IMR-90 (cell line): ENCODE measurements around the gene PDXK. TPM values are rescaled to one million over a fixed set of nuclear protein-coding genes. Genes with fewer than 3 reads are reported as not detected.

Experiments used
- ATAC-seq: fragments of 200-7000 bp; cut with Tn5 transposase; 2 replicates; pipeline ENCODE4 v1.9.1; 2020; ENCODE audit warnings: low read depth, mild to moderate bottlenecking, moderate library complexity
- BruUV-seq: library from RNA; stranded (reverse); fragments of 400-500 nt; replicated peaks from 2 replicates; lab custom pipeline; 2021; lab: Mats Ljungman, UMichigan
- CTCF ChIA-PET: fragments of 300-600 bp; formaldehyde crosslinking; extraction: SDS; loops from one replicate; lab custom pipeline; 2021; ENCODE audit warnings: antibody characterized with exemption; lab: Yijun Ruan, JAX
- POLR2A ChIA-PET: fragments of 300-600 bp; sonication (Branson Sonifier 250); formaldehyde crosslinking; loops from one replicate; lab custom pipeline; 2022; ENCODE audit warnings: antibody characterized with exemption; ENCODE audit not compliant: unreplicated experiment; lab: Charles Lee
- DNase-seq: peaks from one replicate; pipeline ENCODE4 v3.0.0; 2013
- H2AFZ ChIP-seq: replicated peaks from 2 replicates; pipeline ENCODE3; 2013; ENCODE audit warnings: low read length, mild to moderate bottlenecking; ENCODE audit not compliant: poor library complexity
- H2AK5ac ChIP-seq: 2 replicates; pipeline ENCODE4 v1.6.1; 2013; ENCODE audit warnings: low read depth, low read length, inconsistent platforms
- H2AK9ac ChIP-seq: replicated peaks from 2 replicates; pipeline ENCODE3; 2013; ENCODE audit warnings: mild to moderate bottlenecking, low read depth, low read length, moderate library complexity; ENCODE audit not compliant: poor library complexity
- H2BK120ac ChIP-seq: 2 replicates; pipeline ENCODE4 v1.6.1; 2013; ENCODE audit warnings: low read depth, low read length, inconsistent platforms
- H2BK15ac ChIP-seq: 3 replicates; pipeline ENCODE4 v1.6.1; 2013; ENCODE audit warnings: low read depth, low read length, inconsistent platforms
- H2BK20ac ChIP-seq: 2 replicates; pipeline ENCODE4 v1.6.1; 2013; ENCODE audit warnings: low read depth, mild to moderate bottlenecking, inconsistent platforms, low read length, moderate library complexity
- H2BK5ac ChIP-seq: 2 replicates; pipeline ENCODE4 v1.6.1; 2013; ENCODE audit warnings: mild to moderate bottlenecking, low read depth, low read length, inconsistent platforms; ENCODE audit not compliant: poor library complexity, severe bottlenecking
- H3K14ac ChIP-seq: replicated peaks from 2 replicates; pipeline ENCODE4 v1.6.1; 2013; ENCODE audit warnings: low read depth, low read length, inconsistent platforms
- H3K18ac ChIP-seq: 2 replicates; pipeline ENCODE4 v1.6.1; 2013; ENCODE audit warnings: low read depth, low read length, control low read depth
- H3K23ac ChIP-seq: 2 replicates; pipeline ENCODE4 v1.6.1; 2013; ENCODE audit warnings: low read depth, low read length, inconsistent platforms
- H3K27ac ChIP-seq: 2 replicates; pipeline ENCODE4 v1.5.1; 2013; ENCODE audit warnings: mild to moderate bottlenecking, control low read depth, low read length; ENCODE audit not compliant: insufficient read depth
- H3K27me3 ChIP-seq: 2 replicates; pipeline ENCODE4 v1.6.1; 2013; ENCODE audit warnings: low read length; ENCODE audit not compliant: control insufficient read depth, insufficient read depth
- H3K36me3 ChIP-seq: 2 replicates; pipeline ENCODE4 v1.6.1; 2013; ENCODE audit warnings: low read length, mixed read lengths; ENCODE audit not compliant: control insufficient read depth, insufficient read depth
- H3K4ac ChIP-seq: 2 replicates; pipeline ENCODE4 v1.6.1; 2013; ENCODE audit warnings: low read depth, low read length, inconsistent platforms
- H3K4me1 ChIP-seq: 2 replicates; pipeline ENCODE4 v1.6.1; 2013; ENCODE audit warnings: low read length, mixed read lengths; ENCODE audit not compliant: control insufficient read depth, insufficient read depth
- H3K4me2 ChIP-seq: 2 replicates; pipeline ENCODE4 v1.6.1; 2013; ENCODE audit warnings: low read depth, mild to moderate bottlenecking, control low read depth, low read length, moderate library complexity
- H3K4me3 ChIP-seq: 2 replicates; pipeline ENCODE4 v1.5.1; 2013; ENCODE audit warnings: low read depth, mild to moderate bottlenecking, control low read depth, low read length, moderate library complexity; ENCODE audit not compliant: insufficient read depth
- H3K56ac ChIP-seq: 2 replicates; pipeline ENCODE4 v1.6.1; 2013; ENCODE audit warnings: low read length, inconsistent platforms; ENCODE audit not compliant: insufficient read depth; ENCODE audit errors: extremely low read depth
- H3K79me1 ChIP-seq, 2 experiments: 2 replicates each; pipeline ENCODE4 v1.6.1; 2013; ENCODE audit warnings: low read length in 2 of 2, inconsistent platforms in 1 of 2, low read depth in 1 of 2
- H3K9ac ChIP-seq: 2 replicates; pipeline ENCODE4 v1.6.1; 2013; ENCODE audit warnings: low read depth, low read length, control low read depth
- H3K9me1 ChIP-seq: 2 replicates; pipeline ENCODE4 v1.6.1; 2013; ENCODE audit warnings: low read length, inconsistent platforms; ENCODE audit not compliant: insufficient read depth
- H3K9me3 ChIP-seq: 2 replicates; pipeline ENCODE4 v1.6.1; 2013; ENCODE audit warnings: low read length; ENCODE audit not compliant: control insufficient read depth, insufficient read depth
- H4K20me1 ChIP-seq: 2 replicates; pipeline ENCODE4 v1.6.1; 2013; ENCODE audit warnings: low read length, inconsistent platforms; ENCODE audit not compliant: insufficient read depth
- H4K5ac ChIP-seq: 2 replicates; pipeline ENCODE4 v1.6.1; 2013; ENCODE audit warnings: mild to moderate bottlenecking, low read depth, low read length, control low read depth
- H4K8ac ChIP-seq, 2 experiments: 2 replicates each; pipeline ENCODE4 v1.6.1; 2013; ENCODE audit warnings: low read depth in 2 of 2, low read length in 2 of 2, control low read depth in 1 of 2, inconsistent platforms in 1 of 2
- H4K91ac ChIP-seq: 2 replicates; pipeline ENCODE4 v1.6.1; 2013; ENCODE audit warnings: low read depth, low read length, inconsistent platforms; ENCODE audit not compliant: insufficient read depth
- CEBPB ChIP-seq: IDR thresholded peaks from 2 replicates; pipeline ENCODE4 v1.6.1; 2012; ENCODE audit warnings: low read depth, low read length, improper control_type of control experiment
- CHD1 ChIP-seq: IDR thresholded peaks from 2 replicates; pipeline ENCODE4 v1.6.1; 2012; ENCODE audit warnings: low read depth, low read length, improper control_type of control experiment
- MAFK ChIP-seq: IDR thresholded peaks from 2 replicates; pipeline ENCODE4 v1.6.1; 2012; ENCODE audit warnings: low read depth, low read length, improper control_type of control experiment
- MAZ ChIP-seq: IDR thresholded peaks from 2 replicates; pipeline ENCODE4 v1.6.1; 2012; ENCODE audit warnings: low read depth, mild to moderate bottlenecking, low read length, improper control_type of control experiment, moderate library complexity, borderline replicate concordance
- MXI1 ChIP-seq: IDR thresholded peaks from 2 replicates; pipeline ENCODE4 v1.6.1; 2012; ENCODE audit warnings: low read depth, mild to moderate bottlenecking, low read length, moderate library complexity, borderline replicate concordance
- NFE2L2 ChIP-seq: fragments of 150-350 bp; IDR thresholded peaks from 2 replicates; pipeline ENCODE4 v1.6.1; 2016; ENCODE audit warnings: low read depth, mild to moderate bottlenecking, low read length
- POLR2A ChIP-seq: IDR thresholded peaks from 2 replicates; pipeline ENCODE4 v1.6.1; 2012; ENCODE audit warnings: mild to moderate bottlenecking, low read depth, low read length
- RAD21 ChIP-seq: IDR thresholded peaks from 2 replicates; pipeline ENCODE4 v1.6.1; 2012; ENCODE audit warnings: low read length, improper control_type of control experiment
- RCOR1 ChIP-seq: IDR thresholded peaks from 2 replicates; pipeline ENCODE4 v1.6.1; 2012; ENCODE audit warnings: mild to moderate bottlenecking, low read length, improper control_type of control experiment; ENCODE audit not compliant: insufficient replicate concordance
- RFX5 ChIP-seq: IDR thresholded peaks from 2 replicates; pipeline ENCODE4 v1.8.0; 2012; ENCODE audit warnings: low read depth, mild to moderate bottlenecking, low read length, moderate library complexity
- SMC3 ChIP-seq: fragments of 150-350 bp; IDR thresholded peaks from 2 replicates; pipeline ENCODE4 v1.6.1; 2016; ENCODE audit warnings: low read depth, mild to moderate bottlenecking, antibody characterized with exemption, low read length, moderate library complexity
- USF2 ChIP-seq: fragments of 150-350 bp; IDR thresholded peaks from 2 replicates; pipeline ENCODE4 v1.6.1; 2017; ENCODE audit warnings: mild to moderate bottlenecking, antibody characterized with exemption, low read length, low read depth
- WGBS, 2 experiments: methylation state at CpG; one replicate each; pipeline versions ENCODE4 v1.1.5 to v1.1.7; 2013; ENCODE audit warnings: missing lambda C conversion rate in 2 of 2; ENCODE audit not compliant: insufficient read length in 1 of 2; ENCODE audit errors: extremely low coverage in 2 of 2; 5-methylcytosine and 5-hydroxymethylcytosine counted together
- dilution Hi-C: fragments of 300-500 bp; cut with HindIII; formaldehyde crosslinking; loops from one replicate; pipeline ENCODE4 v1.14.3; 2018; ENCODE audit warnings: low sequenced_read_pairs; ENCODE audit not compliant: unreplicated experiment
- in situ Hi-C: fragments of 300-500 bp; cut with MboI; formaldehyde crosslinking; loops from 3 replicates; pipeline ENCODE4 v1.14.3; 2019; ENCODE audit warnings: low sequenced_read_pairs, inconsistent platforms, mixed read lengths
- intact Hi-C: fragments of 100-400 bp; cut with micrococcal nuclease; formaldehyde crosslinking; loops from 2 replicates; pipeline ENCODE4 v1.10.0; 2022
- polyA plus RNA-seq, 3 experiments: library from polyadenylated mRNA; depleted of rRNA; stranded (reverse); fragments of >200 nt; gene quantifications; 2 replicates each; pipeline ENCODE4 v1.2.3, GENCODE V29; 2012; ENCODE audit warnings: low replicate concordance in 1 of 3
- total RNA-seq: library from RNA; depleted of rRNA; stranded (reverse); fragments of >200 nt; gene quantifications from 2 replicates; pipeline ENCODE4 v1.2.3, GENCODE V29; 2012
- TF ChIP-seq, protein P1 (sequence below): conservative IDR thresholded peaks from 2 replicates; pipeline ENCODE4 v1.5.1; 2012; ENCODE audit warnings: mild to moderate bottlenecking, low read depth, low read length, improper control_type of control experiment
- TF ChIP-seq, protein P2 (sequence below): fragments of 150-350 bp; IDR thresholded peaks from 2 replicates; pipeline ENCODE4 v1.6.1; 2016; ENCODE audit warnings: low read depth, mild to moderate bottlenecking, low read length, moderate library complexity, borderline replicate concordance

The PDXK gene
- total and polyA plus RNA-seq, 2 of the 4 experiments (the other 2 are of a cell fraction), result 155 to 312 TPM

DNA sequence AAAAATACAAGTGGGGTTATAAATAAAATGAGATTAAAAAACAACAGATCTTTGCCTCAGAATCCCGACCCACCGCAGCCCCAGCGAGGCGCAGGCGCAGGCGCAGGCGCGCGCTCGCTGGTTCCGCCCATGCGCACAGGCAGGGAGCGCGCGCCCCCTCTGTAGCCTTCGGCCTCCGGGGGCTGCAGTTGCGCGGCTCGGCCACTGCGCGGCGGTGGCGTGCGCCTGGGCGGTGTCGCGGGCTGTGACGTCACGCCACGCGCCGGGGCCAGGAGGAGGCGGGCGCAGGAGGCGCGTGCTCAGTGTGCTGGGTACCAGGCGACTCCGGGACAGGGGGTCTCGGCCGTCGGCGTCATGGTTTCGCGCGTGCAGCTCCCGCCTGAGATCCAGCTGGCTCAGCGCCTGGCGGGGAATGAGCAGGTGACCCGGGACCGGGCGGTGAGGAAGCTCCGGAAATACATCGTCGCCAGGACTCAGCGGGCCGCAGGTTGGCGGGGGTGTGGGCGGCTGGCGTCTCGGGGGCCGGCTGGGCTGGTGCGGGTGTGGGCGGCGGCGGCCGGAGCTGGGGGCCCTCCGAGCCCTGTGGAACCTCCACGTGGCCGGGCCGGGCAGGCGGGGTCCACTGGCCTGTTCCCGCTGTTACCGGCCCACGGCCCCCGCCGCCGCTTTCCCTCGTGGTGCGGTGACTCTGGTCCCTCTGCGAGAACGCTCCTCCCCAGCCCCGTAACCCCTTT, 70.5 kb downstream of the PDXK start, which contains the start of gene RRP1:
TSS of gene RRP1 (plus strand) at position 302 of the 734 bp plus-strand sequence. CDS start at position 355, 53 bp downstream.
- peak; percentile 78 for DNase-seq
- peaks cover 30% of the 10 kb centered on the region for H3K36me3 ChIP-seq
- H3K14ac ChIP-seq, result peak within 1 kb of the TSS; percentile 81
- peak within 1 kb of the TSS; percentile 88 for H4K91ac ChIP-seq
- ChIA-PET CTCF (interaction anchor here (1.0 kb wide), 1 partner anchor 33 kb away, joined by 4 read pairs; no protein-coding TSS in a partner anchor), POLR2A (no interaction called here)
- H2BK15ac ChIP-seq, result 0 out of 3 replicates have a peak within 1 kb of the TSS, but pooled peaks have one; percentile 34
- intact Hi-C loops (no loop called here), in situ Hi-C loops (no loop called here), dilution Hi-C loops (no loop called here)
- no peaks in the 10 kb centered on the region for H3K27me3 ChIP-seq
- peak within 1 kb of the TSS; percentile 89 for H3K4me3 ChIP-seq
- no peak within 1 kb of the TSS for H2BK20ac ChIP-seq
- 0% methylated on average over 21 of the region's 83 CpGs; no CpG with 5 or more reads in 1 of the 2 experiments for WGBS, 2 experiments
- H3K9me3 ChIP-seq, result no peaks in the 10 kb centered on the region
- H2AFZ ChIP-seq, result peak within 1 kb of the TSS; percentile 98
- H3K79me1 ChIP-seq, result peaks cover 23 to 47% of the 10 kb centered on the region in 2 experiments
- peak within 1 kb of the TSS; percentile 97 for H2AK9ac ChIP-seq
- peak within 1 kb of the TSS; percentile 43; the same call in 1 of the 2 replicates for H2BK120ac ChIP-seq
- peaks cover 10% of the 10 kb centered on the region; the same call in 1 of the 2 replicates for H4K20me1 ChIP-seq
- 0 out of 2 replicates have a peak within 1 kb of the TSS, but pooled peaks have one; percentile 46 for H3K18ac ChIP-seq
- H3K9ac ChIP-seq, result peak within 1 kb of the TSS; percentile 97
- peak within 1 kb of the TSS; percentile 90 for H2AK5ac ChIP-seq
- peak within 1 kb of the TSS; percentile 66 for H4K5ac ChIP-seq
- peak within 1 kb of the TSS; percentile 87 for H3K4ac ChIP-seq
- H3K9me1 ChIP-seq, result peaks cover 21% of the 10 kb centered on the region
- peak within 1 kb of the TSS; percentile 90 for H3K56ac ChIP-seq
- peak within 1 kb of the TSS; percentile 91 to 98; a peak in 3 of 4 replicates for H4K8ac ChIP-seq
- BruUV-seq, result no TSS peak
- peak within 1 kb of the TSS; percentile 80 for H2BK5ac ChIP-seq
- peak within 1 kb of the TSS; percentile 98 for H3K4me2 ChIP-seq
- H3K27ac ChIP-seq, result peak within 1 kb of the TSS; percentile 93
- H3K23ac ChIP-seq, result peak within 1 kb of the TSS; percentile 73
- ATAC-seq, result peak; percentile 98
- peaks cover 4% of the 10 kb centered on the region for H3K4me1 ChIP-seq
- TF ChIP-seq NFE2L2, result no peak
- TF ChIP-seq CHD1, result no peak
- TF ChIP-seq MAFK, result no peak
- TF ChIP-seq RFX5, result no peak
- peak; percentile 46 for TF ChIP-seq SMC3
- TF ChIP-seq, protein P1, sequence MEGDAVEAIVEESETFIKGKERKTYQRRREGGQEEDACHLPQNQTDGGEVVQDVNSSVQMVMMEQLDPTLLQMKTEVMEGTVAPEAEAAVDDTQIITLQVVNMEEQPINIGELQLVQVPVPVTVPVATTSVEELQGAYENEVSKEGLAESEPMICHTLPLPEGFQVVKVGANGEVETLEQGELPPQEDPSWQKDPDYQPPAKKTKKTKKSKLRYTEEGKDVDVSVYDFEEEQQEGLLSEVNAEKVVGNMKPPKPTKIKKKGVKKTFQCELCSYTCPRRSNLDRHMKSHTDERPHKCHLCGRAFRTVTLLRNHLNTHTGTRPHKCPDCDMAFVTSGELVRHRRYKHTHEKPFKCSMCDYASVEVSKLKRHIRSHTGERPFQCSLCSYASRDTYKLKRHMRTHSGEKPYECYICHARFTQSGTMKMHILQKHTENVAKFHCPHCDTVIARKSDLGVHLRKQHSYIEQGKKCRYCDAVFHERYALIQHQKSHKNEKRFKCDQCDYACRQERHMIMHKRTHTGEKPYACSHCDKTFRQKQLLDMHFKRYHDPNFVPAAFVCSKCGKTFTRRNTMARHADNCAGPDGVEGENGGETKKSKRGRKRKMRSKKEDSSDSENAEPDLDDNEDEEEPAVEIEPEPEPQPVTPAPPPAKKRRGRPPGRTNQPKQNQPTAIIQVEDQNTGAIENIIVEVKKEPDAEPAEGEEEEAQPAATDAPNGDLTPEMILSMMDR, result peak; percentile 100
- TF ChIP-seq, protein P2, sequence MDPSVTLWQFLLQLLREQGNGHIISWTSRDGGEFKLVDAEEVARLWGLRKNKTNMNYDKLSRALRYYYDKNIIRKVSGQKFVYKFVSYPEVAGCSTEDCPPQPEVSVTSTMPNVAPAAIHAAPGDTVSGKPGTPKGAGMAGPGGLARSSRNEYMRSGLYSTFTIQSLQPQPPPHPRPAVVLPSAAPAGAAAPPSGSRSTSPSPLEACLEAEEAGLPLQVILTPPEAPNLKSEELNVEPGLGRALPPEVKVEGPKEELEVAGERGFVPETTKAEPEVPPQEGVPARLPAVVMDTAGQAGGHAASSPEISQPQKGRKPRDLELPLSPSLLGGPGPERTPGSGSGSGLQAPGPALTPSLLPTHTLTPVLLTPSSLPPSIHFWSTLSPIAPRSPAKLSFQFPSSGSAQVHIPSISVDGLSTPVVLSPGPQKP, result no peak
- TF ChIP-seq RAD21, result peak; percentile 38; the same call in 1 of the 2 replicates
- peak; percentile 96 for TF ChIP-seq MAZ
- TF ChIP-seq USF2, result peak; percentile 27; the same call in 1 of the 2 replicates
- TF ChIP-seq POLR2A, result peak; percentile 81
- TF ChIP-seq CEBPB, result no peak
- TF ChIP-seq MXI1, result peak; percentile 98
- TF ChIP-seq RCOR1, result no peak
